ENCODE results near the gene RIPOR2.

- no peak for TF ChIP-seq CTCF (IDR thresholded peaks at IDR 0.05)
- no peak for TF ChIP-seq POLR2A (IDR thresholded peaks at IDR 0.05)
Measured at GRCh38 chr6:24890471-24890870, 45.3 kb downstream of the RIPOR2 start.
